HG03342 (cell line): Measurements from ENCODE around the gene ODAD4.
"Not testable (repeated sequence)": the region's sequence is repeated elsewhere in the genome, so short reads cannot be mapped to it uniquely, and the experiment has no call there.

Experiments
- ATAC-seq: cut with Tn5 transposase; IDR thresholded peaks from one replicate; pipeline ENCODE4 v1.9.1; 2021; ENCODE audit warnings: mild to moderate bottlenecking, moderate library complexity; ENCODE audit not compliant: unreplicated experiment

ODAD4 gene

DNA sequence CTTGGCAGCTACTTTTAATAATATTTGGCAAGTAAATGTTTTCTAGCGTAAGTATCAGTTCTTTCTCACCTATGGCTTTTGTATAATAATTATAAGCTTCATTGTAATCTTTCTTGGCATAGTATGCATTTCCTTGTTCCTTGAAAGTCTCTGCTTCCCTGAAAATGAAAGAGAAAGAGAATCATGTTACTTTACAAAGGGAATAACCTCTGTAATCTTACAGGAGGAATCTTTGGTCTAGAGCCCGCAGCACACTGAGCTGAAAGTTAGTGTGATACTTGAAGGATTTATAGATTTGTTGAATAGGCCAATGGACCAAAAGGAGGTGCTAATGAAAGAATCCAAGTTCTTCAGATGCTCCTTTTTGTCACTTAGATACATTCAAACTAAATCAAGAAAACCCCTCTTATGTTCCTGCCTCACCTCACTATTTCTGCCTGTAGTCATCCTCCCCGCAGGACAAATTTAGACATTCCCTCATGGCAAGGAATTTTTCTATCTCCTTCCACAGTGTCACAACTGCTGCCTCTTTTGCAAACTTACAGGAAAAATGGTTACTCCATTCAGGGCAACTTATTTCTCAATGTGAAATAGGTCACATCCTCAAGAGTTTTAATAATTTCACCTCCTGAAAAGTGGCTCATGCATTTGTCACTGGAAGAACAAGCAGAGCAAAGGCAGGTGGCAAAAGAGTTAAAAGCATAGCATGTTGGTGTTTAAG, 70.2 kb downstream of the ODAD4 start:
- no peak for ATAC-seq

DNA sequence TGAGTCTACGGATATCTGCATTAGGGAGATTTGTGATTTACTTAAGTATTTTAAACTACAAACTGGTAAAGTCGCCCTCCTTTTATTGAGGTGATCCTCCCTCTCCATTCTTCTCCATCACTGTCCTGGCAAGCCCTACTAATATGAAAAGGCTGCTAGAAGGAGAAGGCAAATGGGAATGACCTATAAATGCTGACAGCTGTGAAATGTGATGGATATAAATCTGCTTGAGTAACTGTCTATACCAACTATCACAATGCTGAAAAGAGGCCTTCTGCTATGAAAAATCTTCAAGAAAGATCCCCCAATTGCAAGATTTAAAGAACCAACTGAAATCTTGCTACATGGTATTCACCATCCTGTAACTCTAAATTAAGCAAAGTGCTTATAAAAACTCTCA, 71.3 kb downstream of the ODAD4 start:
- no peak for ATAC-seq

GRCh38 chr17:42002175-42002791, 71.9 kb downstream of the ODAD4 start:
- no peak for ATAC-seq

DNA sequence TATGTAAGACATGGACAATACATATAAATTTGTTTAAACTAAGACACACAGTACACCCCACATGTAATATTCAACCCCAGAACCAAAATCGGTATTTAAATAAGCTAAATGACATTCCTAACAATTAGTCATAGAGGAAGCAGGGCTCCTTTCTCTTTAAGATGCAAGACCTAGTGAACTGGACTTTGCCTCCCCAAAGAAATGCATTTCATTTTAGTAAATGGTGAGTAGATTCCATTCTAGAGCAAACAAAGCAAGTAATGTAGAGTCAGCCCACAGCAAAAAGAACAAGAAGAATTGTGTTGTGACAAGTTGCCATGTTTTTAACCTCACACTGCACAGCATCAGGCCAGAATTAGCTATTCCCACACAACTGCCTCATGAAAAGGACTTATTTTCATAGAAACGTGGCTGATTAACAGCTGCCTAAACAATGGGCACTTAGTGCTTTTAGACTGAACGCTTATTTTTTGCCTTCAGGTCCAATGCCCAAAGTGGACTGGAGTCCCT, 72.4 kb downstream of the ODAD4 start:
- ATAC-seq = no peak

- ATAC-seq = no peak
Measured at GRCh38 chr17:42005166-42005565, 74.7 kb downstream of the ODAD4 start.

DNA sequence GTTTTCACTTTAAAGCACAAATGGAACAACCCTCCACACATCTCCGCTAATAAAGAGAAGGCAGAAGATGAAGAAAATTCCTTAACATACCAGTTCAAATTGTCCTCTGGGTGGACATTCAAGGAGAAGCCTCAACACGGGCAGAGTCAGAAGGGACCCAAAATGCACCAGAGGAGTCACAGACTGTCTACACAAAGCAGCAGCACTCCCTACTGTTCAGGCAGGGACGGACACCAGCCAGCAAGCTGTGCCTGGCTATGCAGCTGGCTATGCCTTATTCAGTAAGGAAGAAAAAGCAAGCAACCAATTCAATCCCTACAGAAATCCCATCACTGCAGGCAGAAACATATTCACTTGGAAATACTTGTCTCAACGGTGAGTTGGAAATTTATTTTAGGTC, 78.8 kb downstream of the ODAD4 start:
- no peak for ATAC-seq

DNA sequence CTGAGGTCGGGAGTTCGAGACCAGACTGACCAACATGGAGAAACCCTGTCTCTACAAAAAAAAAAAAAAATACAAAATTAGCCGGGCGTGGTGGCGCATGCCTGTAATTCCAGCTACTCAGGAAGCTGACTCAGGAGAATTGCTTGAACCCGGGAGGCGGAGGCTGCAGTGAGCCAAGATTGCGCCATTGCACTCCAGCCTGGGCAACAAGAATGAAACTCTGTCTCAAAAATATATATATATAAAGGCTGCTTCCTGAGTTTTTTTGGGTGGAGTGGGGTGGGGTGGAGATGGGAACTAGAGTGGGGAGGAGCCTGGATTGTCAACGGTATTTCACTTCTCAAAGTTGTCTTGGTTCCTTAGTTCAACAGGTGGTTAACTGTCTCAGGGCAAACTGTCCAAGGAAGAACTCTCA, 79.9 kb downstream of the ODAD4 start:
- ATAC-seq = not testable (repeated sequence)

DNA sequence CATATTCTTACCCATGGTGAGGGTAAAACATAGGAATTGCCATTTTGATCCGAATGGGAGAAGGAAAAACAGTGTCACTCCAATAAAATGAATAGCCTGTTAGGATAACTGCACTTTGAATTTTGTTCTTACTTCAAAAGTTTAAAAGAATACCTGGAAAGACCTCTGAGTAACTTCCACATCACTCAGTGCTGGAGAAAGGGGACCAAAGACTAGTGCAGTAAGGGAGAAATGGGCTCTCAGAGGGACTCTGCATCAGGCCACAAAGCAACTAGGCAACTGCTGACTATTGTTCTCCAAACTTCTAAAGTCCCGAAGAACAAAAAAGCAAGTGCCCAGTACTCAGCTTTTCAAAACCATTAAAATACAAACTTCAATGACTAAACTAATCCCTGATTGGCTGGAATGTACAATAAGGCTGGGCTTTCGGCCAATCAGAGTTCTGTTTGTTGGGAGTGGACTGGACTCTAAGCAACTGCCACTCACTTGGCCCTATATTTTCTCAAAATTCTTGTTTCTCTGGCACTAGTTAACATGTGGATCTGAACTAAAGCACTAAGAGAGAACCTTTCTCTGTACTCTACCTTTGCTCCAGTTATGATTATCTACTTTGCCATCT, 80.6 kb downstream of the ODAD4 start:
- no peak for ATAC-seq

DNA sequence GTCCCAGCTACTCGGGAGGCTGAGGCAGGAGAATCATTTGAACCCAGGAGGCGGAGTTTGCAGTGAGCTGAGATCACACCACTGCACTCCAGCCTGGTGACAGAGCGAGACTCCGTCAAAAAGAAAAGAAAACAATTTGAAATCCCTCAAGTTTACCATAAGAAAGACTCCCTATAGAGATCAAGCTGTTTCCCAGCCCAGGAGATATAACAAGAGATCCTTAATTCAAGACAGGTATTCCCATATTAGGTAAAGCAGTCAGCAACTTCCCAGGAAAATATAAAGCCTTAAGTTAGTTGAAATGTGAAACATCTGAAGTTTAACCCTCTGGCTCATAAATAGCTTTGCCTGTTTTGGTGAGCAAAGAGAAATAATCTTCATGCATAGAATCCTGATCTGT, 81.9 kb downstream of the ODAD4 start:
- not testable (repeated sequence) for ATAC-seq

- ATAC-seq = not testable (repeated sequence)
Measured at GRCh38 chr17:42013740-42014139, 83.3 kb downstream of the ODAD4 start.
